ENCODE data around the gene TTYH2. TPM values are rescaled to one million over a fixed set of nuclear protein-coding genes. Genes with fewer than 3 reads are reported as not detected.

The TTYH2 gene
- total RNA-seq, 3 donors from 2014 or later (not counting 1 experiment from before 2014, with no cell fraction given), result 4.3 to 7.9 (median 4.8) TPM

DNA sequence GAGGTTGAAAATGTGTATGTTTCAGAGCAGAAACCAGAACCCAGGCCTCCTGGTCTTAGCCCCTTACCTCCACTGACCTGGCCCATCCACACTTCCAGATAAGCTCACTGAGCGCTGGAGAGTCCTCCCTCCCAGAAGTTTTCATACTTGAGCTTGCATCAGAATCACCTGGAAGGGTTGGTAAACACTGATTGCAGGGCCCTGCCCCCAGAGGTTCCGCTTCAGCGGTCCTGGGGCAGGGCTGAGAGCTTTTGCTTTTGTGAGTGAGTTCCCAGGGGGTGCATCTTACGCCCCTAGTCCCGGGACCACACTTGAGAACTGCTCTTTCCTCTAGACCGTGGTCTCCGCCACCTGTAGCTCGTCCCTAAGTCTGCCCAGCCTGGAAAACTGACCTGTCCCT lies 20.6 kb downstream of the TTYH2 start:
- H3K4me1 ChIP-seq (ENCODE audit: control insufficient read depth, insufficient read depth, low read length), result peaks cover 6% of the 10 kb centered on the region
- no peaks in the 10 kb centered on the region for H3K9me3 ChIP-seq (ENCODE audit: control insufficient read depth, insufficient read depth, low read length)
- H3K9me3 Mint-ChIP-seq, result no peaks in the 10 kb centered on the region
- TF ChIP-seq, protein P1, sequence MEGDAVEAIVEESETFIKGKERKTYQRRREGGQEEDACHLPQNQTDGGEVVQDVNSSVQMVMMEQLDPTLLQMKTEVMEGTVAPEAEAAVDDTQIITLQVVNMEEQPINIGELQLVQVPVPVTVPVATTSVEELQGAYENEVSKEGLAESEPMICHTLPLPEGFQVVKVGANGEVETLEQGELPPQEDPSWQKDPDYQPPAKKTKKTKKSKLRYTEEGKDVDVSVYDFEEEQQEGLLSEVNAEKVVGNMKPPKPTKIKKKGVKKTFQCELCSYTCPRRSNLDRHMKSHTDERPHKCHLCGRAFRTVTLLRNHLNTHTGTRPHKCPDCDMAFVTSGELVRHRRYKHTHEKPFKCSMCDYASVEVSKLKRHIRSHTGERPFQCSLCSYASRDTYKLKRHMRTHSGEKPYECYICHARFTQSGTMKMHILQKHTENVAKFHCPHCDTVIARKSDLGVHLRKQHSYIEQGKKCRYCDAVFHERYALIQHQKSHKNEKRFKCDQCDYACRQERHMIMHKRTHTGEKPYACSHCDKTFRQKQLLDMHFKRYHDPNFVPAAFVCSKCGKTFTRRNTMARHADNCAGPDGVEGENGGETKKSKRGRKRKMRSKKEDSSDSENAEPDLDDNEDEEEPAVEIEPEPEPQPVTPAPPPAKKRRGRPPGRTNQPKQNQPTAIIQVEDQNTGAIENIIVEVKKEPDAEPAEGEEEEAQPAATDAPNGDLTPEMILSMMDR (IDR thresholded peaks at IDR 0.05), result no peak
- no peaks in the 10 kb centered on the region for H3K36me3 Mint-ChIP-seq
- no peaks in the 10 kb centered on the region for H3K27me3 ChIP-seq (ENCODE audit: control insufficient read depth, insufficient read depth, low read length)
- intact Hi-C loops (cut with micrococcal nuclease), result no loop called here
- no peaks in the 10 kb centered on the region for H3K27me3 Mint-ChIP-seq (ENCODE audit: low read depth in 2 of 2)
- no peaks in the 10 kb centered on the region for H3K4me1 Mint-ChIP-seq
- H3K27ac ChIP-seq (ENCODE audit: low read length), result no peak overlapping the region
- no peak overlapping the region for H3K4me3 Mint-ChIP-seq
- WGBS (ENCODE audit: insufficient coverage), result 85% methylated on average over 8 of the region's 8 CpGs
- no peak overlapping the region for H3K27ac Mint-ChIP-seq
- H3K36me3 ChIP-seq (ENCODE audit: control insufficient read depth, insufficient read depth, low read length), result no peaks in the 10 kb centered on the region
- DNase-seq (no peak), ATAC-seq (no peak)
- no peak overlapping the region for H3K4me3 ChIP-seq (ENCODE audit: low read length)

DNA sequence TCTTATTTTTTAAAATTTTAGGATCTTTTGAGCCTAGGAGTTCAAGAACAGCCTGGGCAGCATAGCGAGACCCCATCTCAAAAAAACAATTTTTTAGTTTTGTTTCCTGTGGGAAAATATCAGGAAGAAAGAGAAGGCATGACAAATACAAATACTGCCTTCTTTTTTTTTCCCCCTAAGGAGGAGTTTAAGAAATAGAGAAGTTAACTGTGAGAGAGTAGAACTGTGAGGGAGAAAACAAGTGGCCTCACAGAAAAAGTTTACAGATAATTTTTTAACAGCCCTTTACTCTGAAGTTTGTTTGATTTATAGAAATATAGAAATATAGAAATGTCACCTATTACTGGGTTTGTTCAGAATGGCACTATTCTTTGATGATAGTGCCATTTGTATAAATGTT lies 21.1 kb downstream of the TTYH2 start:
- H3K4me3 Mint-ChIP-seq, result no peak overlapping the region
- no peak for ATAC-seq
- H3K27ac Mint-ChIP-seq, result no peak overlapping the region
- TF ChIP-seq, protein P1 (IDR thresholded peaks at IDR 0.05), result no peak
- no peaks in the 10 kb centered on the region for H3K4me1 Mint-ChIP-seq
- no peak for DNase-seq
- H3K27me3 ChIP-seq (ENCODE audit: control insufficient read depth, insufficient read depth, low read length), result no peaks in the 10 kb centered on the region
- no peaks in the 10 kb centered on the region for H3K9me3 ChIP-seq (ENCODE audit: control insufficient read depth, insufficient read depth, low read length)
- no peaks in the 10 kb centered on the region for H3K36me3 ChIP-seq (ENCODE audit: control insufficient read depth, insufficient read depth, low read length)
- no peaks in the 10 kb centered on the region for H3K27me3 Mint-ChIP-seq (ENCODE audit: low read depth in 2 of 2)
- H3K27ac ChIP-seq (ENCODE audit: low read length), result no peak overlapping the region
- H3K9me3 Mint-ChIP-seq, result no peaks in the 10 kb centered on the region
- H3K4me3 ChIP-seq (ENCODE audit: low read length), result no peak overlapping the region
- H3K4me1 ChIP-seq (ENCODE audit: control insufficient read depth, insufficient read depth, low read length), result peaks cover 6% of the 10 kb centered on the region
- WGBS (ENCODE audit: insufficient coverage), result no CpG with 5 or more reads among the region's 1 CpG
- no peaks in the 10 kb centered on the region for H3K36me3 Mint-ChIP-seq
- intact Hi-C loops (cut with micrococcal nuclease), result no loop called here

DNA sequence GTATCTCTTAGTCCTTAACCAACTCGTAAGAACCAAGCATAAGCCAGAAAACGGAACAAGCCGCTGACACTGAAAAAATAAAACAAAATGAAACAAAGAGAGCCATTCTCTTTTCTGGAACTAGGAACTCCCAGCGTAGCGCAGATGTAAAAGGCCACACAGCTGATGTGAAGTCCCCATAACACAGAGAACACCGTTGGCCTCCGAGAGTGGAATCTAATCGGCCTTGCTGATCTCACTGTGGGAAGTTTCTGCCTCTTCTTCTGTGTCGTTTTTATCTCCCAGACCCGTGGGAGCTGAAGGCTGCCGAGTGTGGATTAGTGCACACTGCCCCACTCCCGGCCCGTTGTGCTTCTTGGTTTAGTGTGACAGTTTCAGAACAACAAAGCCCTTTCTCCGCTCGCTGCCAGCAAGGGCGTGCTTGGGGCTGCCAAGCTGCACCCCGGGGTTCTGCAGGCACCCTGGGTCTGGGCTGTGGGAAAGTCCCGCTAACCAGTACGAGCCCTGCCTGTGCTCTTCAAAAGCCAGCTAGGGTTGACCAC lies 21.7 kb downstream of the TTYH2 start:
- H3K27me3 ChIP-seq (ENCODE audit: control insufficient read depth, insufficient read depth, low read length), result no peaks in the 10 kb centered on the region
- H3K27me3 Mint-ChIP-seq (ENCODE audit: low read depth in 2 of 2), result no peaks in the 10 kb centered on the region
- no peak overlapping the region for H3K4me3 ChIP-seq (ENCODE audit: low read length)
- peak in 1 of 3 donors; percentile 21 for ATAC-seq
- H3K9me3 ChIP-seq (ENCODE audit: control insufficient read depth, insufficient read depth, low read length), result no peaks in the 10 kb centered on the region
- H3K36me3 Mint-ChIP-seq, result no peaks in the 10 kb centered on the region
- intact Hi-C loops (cut with micrococcal nuclease), result no loop called here
- 41% methylated on average over 19 of the region's 19 CpGs for WGBS (ENCODE audit: insufficient coverage)
- H3K27ac ChIP-seq (ENCODE audit: low read length), result no peak overlapping the region
- TF ChIP-seq, protein P1 (IDR thresholded peaks at IDR 0.05), result no peak
- H3K4me1 Mint-ChIP-seq, result no peaks in the 10 kb centered on the region
- no peaks in the 10 kb centered on the region for H3K36me3 ChIP-seq (ENCODE audit: control insufficient read depth, insufficient read depth, low read length)
- no peak overlapping the region for H3K4me3 Mint-ChIP-seq
- no peak overlapping the region for H3K27ac Mint-ChIP-seq
- no peak for DNase-seq
- peaks cover 6% of the 10 kb centered on the region for H3K4me1 ChIP-seq (ENCODE audit: control insufficient read depth, insufficient read depth, low read length)
- H3K9me3 Mint-ChIP-seq, result no peaks in the 10 kb centered on the region

DNA sequence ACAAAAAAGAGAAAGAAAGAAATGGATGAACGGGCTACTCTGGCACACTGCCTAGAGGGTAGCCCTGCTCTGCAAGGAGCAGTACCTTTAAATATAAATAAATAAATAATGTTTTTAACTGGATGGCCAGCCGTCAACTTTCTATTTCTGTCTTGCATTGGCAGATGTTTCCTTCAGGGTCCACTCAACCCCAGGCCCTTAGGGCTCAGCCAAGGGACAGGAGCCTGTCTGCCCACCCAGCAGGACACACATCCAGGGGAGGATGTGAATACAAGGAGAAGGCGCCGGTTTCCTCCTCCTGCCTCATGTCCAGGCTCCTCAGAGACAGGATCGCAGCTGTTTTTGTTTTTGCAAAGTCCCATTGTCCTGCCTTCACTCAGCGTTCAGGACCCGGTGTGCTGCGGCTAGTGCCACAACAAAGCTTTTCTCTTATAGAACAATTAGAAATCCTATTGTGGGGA lies 22.6 kb downstream of the TTYH2 start:
- Histone ChIP-seq H3K27ac (ENCODE audit: low read length) (no peak overlapping the region), H3K9me3 (ENCODE audit: control insufficient read depth, insufficient read depth, low read length) (no peaks in the 10 kb centered on the region), H3K36me3 (ENCODE audit: control insufficient read depth, insufficient read depth, low read length) (no peaks in the 10 kb centered on the region), H3K4me3 (ENCODE audit: low read length) (no peak overlapping the region), H3K27me3 (ENCODE audit: control insufficient read depth, insufficient read depth, low read length) (no peaks in the 10 kb centered on the region), H3K4me1 (ENCODE audit: control insufficient read depth, insufficient read depth, low read length) (peaks cover 6% of the 10 kb centered on the region)
- H3K27me3 Mint-ChIP-seq (ENCODE audit: low read depth in 2 of 2), result no peaks in the 10 kb centered on the region
- no peaks in the 10 kb centered on the region for H3K9me3 Mint-ChIP-seq
- H3K4me3 Mint-ChIP-seq, result no peak overlapping the region
- TF ChIP-seq, protein P1 (IDR thresholded peaks at IDR 0.05), result no peak
- no peaks in the 10 kb centered on the region for H3K4me1 Mint-ChIP-seq
- WGBS (ENCODE audit: insufficient coverage), result 95% methylated on average over 3 of the region's 8 CpGs
- H3K36me3 Mint-ChIP-seq, result no peaks in the 10 kb centered on the region
- ATAC-seq, result no peak
- no peak for DNase-seq
- no peak overlapping the region for H3K27ac Mint-ChIP-seq
- intact Hi-C loops (cut with micrococcal nuclease), result no loop called here

Data from natural killer cell (primary cell).